Duodenal mucosa (tissue), 2 donors: Measurements from ENCODE around the gene NEU4.

Experiments used
- H3K27ac ChIP-seq: one replicate; pipeline ENCODE4 v1.7.0; 2013; ENCODE audit warnings: low read depth, low read length
- H3K27me3 ChIP-seq, 2 donors: one replicate each; pipeline ENCODE4 v1.7.0; 2013; ENCODE audit warnings: low read length in 2 of 2, control low read depth in 1 of 2; ENCODE audit not compliant: insufficient read depth in 2 of 2, control insufficient read depth in 1 of 2
- H3K36me3 ChIP-seq, 2 donors: one replicate each; pipeline ENCODE4 v1.7.0; 2013; ENCODE audit warnings: low read length in 2 of 2, control low read depth in 1 of 2; ENCODE audit not compliant: insufficient read depth in 2 of 2, control insufficient read depth in 1 of 2
- H3K4me1 ChIP-seq, 2 donors: one replicate each; pipeline ENCODE4 v1.7.0; 2013; ENCODE audit warnings: low read length in 2 of 2, control low read depth in 1 of 2; ENCODE audit not compliant: insufficient read depth in 2 of 2, control insufficient read depth in 1 of 2
- H3K4me3 ChIP-seq, 2 donors: one replicate each; pipeline ENCODE4 v1.7.0; 2013; ENCODE audit warnings: low read length in 2 of 2, low read depth in 1 of 2
- H3K9ac ChIP-seq, 2 donors: one replicate each; pipeline ENCODE4 v1.7.0; 2013; ENCODE audit warnings: low read length in 2 of 2, low read depth in 1 of 2
- H3K9me3 ChIP-seq, 2 donors: one replicate each; pipeline ENCODE4 v1.7.0; 2013; ENCODE audit warnings: low read length in 2 of 2, control low read depth in 1 of 2; ENCODE audit not compliant: control insufficient read depth in 1 of 2

The NEU4 gene

DNA sequence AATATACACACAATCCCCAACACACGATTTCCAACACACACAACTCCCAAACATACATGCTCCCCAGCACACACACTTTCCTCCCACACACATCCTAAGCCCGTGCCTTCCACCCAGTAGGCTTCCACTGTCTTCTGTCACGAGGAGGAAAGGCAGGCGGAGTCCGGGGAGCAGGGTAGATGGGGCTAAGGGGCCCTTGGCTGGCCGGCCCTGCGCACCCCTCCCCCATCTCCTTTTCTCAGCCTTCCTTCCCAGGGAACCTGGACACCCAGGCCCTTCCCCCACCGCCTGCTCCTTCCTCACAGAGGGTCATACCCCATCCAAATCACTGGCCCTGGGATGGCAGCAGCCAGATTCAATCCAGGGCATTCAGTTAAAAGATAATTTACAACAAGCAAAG, 53.1 kb downstream of the NEU4 start:
- H3K4me1 ChIP-seq: peaks cover 11 to 16% of the 10 kb centered on the region in 2 donors
- no peak overlapping the region for H3K27ac ChIP-seq
- H3K27me3 ChIP-seq: peaks cover 3 to 45% of the 10 kb centered on the region in 2 donors
- no peak overlapping the region for H3K4me3 ChIP-seq
- no peak overlapping the region for H3K9ac ChIP-seq
- H3K9me3 ChIP-seq: no peaks in the 10 kb centered on the region
- H3K36me3 ChIP-seq: no peaks in the 10 kb centered on the region

DNA sequence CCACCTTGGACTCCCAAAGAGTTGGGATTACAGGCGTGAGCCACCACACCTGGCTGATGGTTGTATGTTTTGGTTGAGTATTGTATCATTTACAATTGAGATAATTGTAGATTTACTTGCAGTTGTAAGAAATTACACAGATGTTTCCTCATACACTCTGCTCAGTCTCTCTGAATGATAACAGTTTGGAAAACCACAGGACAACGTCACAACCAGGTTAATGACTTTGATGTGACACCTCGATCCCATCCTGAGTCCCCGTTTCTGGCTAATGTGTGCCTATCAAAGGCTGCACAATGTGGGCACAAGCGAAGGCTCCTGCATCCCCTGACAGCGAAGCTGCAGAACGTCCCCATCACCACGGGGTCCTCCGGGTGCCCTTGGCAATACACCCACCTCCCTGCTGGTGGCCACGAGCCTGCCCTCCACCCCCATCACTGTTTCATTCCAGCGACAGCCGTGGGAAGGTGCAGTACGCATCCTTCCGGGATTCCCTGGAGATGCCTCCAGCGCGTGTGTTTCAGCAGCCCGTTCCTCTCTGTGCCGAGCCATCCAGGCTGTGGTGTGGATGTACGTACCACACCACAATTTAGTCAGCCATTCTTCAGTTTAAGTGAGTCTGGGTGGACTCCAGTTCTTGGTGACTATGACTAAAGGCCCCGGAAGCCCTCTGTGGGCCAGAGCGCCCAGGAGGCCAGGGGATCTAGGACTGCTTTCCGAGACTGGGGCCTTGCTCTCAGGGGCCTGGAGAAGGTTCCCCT, 54.0 kb downstream of the NEU4 start:
- Histone ChIP-seq H3K4me1 (peaks cover 11 to 16% of the 10 kb centered on the region in 2 donors), H3K9ac (no peak overlapping the region), H3K36me3 (no peaks in the 10 kb centered on the region), H3K9me3 (no peaks in the 10 kb centered on the region), H3K27me3 (peaks cover 12 to 49% of the 10 kb centered on the region in 2 donors), H3K27ac (no peak overlapping the region), H3K4me3 (no peak overlapping the region)

DNA sequence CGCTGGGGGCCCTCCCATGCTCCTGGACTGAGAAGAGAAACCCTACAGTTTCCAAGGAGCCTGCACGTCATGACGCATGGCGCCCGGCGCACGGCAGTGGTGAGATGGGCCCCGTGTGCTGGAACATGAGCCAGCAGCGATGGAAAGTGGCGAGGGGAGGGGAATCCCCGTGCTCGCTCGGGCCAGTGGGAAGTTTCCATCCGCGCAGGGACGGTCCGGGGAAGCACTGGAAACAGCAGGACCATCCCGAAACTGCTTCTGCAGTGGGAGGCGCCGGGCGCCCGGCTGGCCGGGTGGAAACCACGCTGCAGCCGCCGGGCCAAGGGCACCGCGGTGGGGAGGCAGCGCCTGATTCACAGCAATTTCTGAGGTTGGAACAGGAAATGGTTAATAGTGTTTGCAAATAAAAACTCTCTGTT, 54.6 kb downstream of the NEU4 start:
- H3K27ac ChIP-seq: no peak overlapping the region
- H3K36me3 ChIP-seq: no peaks in the 10 kb centered on the region
- H3K4me1 ChIP-seq: peaks cover 11 to 16% of the 10 kb centered on the region in 2 donors
- no peaks in the 10 kb centered on the region for H3K9me3 ChIP-seq
- H3K9ac ChIP-seq: no peak overlapping the region
- H3K27me3 ChIP-seq: peaks cover 16 to 54% of the 10 kb centered on the region in 2 donors
- H3K4me3 ChIP-seq: peak overlapping the region in 1 of 2 donors; percentile 32

GRCh38 chr2:241864168-241864849, 55.3 kb downstream of the NEU4 start:
- H3K27ac ChIP-seq: no peak overlapping the region
- H3K4me3 ChIP-seq: no peak overlapping the region
- peaks cover 16 to 56% of the 10 kb centered on the region in 2 donors for H3K27me3 ChIP-seq
- no peaks in the 10 kb centered on the region for H3K36me3 ChIP-seq
- H3K9me3 ChIP-seq: no peaks in the 10 kb centered on the region
- peaks cover 11 to 13% of the 10 kb centered on the region in 2 donors for H3K4me1 ChIP-seq
- no peak overlapping the region for H3K9ac ChIP-seq

GRCh38 chr2:241864850-241865213, 55.8 kb downstream of the NEU4 start:
- Histone ChIP-seq H3K4me3 (no peak overlapping the region), H3K27me3 (peaks cover 16 to 56% of the 10 kb centered on the region in 2 donors), H3K36me3 (no peaks in the 10 kb centered on the region), H3K4me1 (peaks cover 7 to 11% of the 10 kb centered on the region in 2 donors), H3K9me3 (no peaks in the 10 kb centered on the region), H3K27ac (no peak overlapping the region), H3K9ac (no peak overlapping the region)

- no peak overlapping the region for H3K9ac ChIP-seq
- H3K4me3 ChIP-seq: no peak overlapping the region
- no peaks in the 10 kb centered on the region for H3K36me3 ChIP-seq
- H3K27me3 ChIP-seq: peaks cover 16 to 56% of the 10 kb centered on the region in 2 donors
- no peak overlapping the region for H3K27ac ChIP-seq
- H3K4me1 ChIP-seq: peaks cover 2 to 5% of the 10 kb centered on the region in 2 donors
- no peaks in the 10 kb centered on the region for H3K9me3 ChIP-seq
Measured at GRCh38 chr2:241865416-241865956, 56.5 kb downstream of the NEU4 start.

DNA sequence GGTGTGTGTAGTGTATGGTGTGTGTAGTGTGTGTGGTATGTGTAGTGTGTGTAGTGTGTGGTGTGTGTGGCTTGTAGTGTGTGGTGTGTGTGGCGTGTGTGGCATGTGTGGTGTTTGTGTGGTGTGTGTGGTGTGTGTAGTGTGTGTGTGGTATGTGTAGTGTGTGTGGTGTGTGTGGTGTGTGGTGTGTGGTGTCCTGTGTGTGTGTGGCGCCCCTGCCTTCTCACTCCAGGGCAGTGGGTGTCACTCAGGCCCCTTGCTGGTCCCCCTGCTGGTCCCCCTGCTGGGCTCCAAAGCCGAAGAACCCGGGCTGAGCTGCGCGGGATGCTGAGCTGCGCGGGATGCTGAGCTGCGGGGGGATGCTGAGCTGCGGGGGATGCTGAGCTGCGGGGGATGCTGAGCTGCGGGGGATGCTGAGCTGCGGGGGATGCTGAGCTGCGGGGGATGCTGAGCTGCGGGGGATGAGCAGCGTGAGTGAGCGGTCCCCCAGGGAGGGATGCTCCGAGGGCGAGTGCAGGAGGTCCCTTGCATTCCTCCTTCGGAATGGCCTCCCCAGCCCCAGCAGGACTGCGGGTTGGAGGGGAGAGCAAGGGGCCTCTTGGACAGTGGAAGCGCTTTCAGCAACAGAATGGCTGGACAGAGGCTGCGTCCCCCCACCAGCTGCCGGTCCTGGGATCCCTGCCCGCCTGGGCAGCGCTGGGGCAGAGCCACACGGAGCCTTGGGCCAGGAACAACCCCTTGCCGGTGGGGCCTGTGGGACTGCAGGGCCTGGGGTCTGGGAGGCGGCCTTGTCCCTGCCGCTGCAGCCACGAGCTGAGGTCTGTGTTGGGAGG, 57.2 kb downstream of the NEU4 start:
- Histone ChIP-seq H3K9ac (no peak overlapping the region), H3K27me3 (peaks cover 16 to 56% of the 10 kb centered on the region in 2 donors)

More for the DNA sequence above, 57.2 kb downstream of the NEU4 start:
- Histone ChIP-seq H3K4me3 (no peak overlapping the region), H3K9me3 (no peaks in the 10 kb centered on the region), H3K4me1 (peaks cover 0 to 5% of the 10 kb centered on the region in 2 donors), H3K36me3 (no peaks in the 10 kb centered on the region), H3K27ac (no peak overlapping the region)
